Panc1 (cell line): ENCODE measurements around the gene ZBTB33. TPM values are rescaled to one million over a fixed set of nuclear protein-coding genes. Genes with fewer than 3 reads are reported as not detected.

Experiments used
- ATAC-seq: fragments of 200-7000 bp; cut with Tn5 transposase; 2 replicates; pipeline ENCODE4 v1.9.1; 2020; ENCODE audit warnings: mild to moderate bottlenecking, moderate library complexity
- BruUV-seq: library from RNA; stranded (reverse); fragments of 400-500 nt; replicated peaks from 2 replicates; lab custom pipeline; 2021; lab: Mats Ljungman, UMichigan
- CTCF ChIA-PET: fragments of 300-600 bp; sonication (Branson Sonifier 250); formaldehyde crosslinking; loops from one replicate; lab custom pipeline; 2022; ENCODE audit warnings: antibody characterized with exemption; lab: Charles Lee
- POLR2A ChIA-PET: fragments of 300-600 bp; sonication (Branson Sonifier 250); formaldehyde crosslinking; loops from one replicate; lab custom pipeline; 2022; ENCODE audit warnings: antibody characterized with exemption; lab: Charles Lee
- DNase-seq: peaks from one replicate; pipeline ENCODE4 v3.0.0-alpha.2; 2010; ENCODE audit warnings: low read depth, low spot score
- H3K27ac ChIP-seq: 2 replicates; pipeline ENCODE4 v1.5.1; 2011; ENCODE audit warnings: mild to moderate bottlenecking, low read length, inconsistent platforms
- H3K27me3 ChIP-seq: fragments of 200-500 bp; sonication (Bioruptor generic); 2 replicates; pipeline ENCODE4 v1.6.0; 2014; ENCODE audit warnings: low read length, inconsistent platforms; ENCODE audit not compliant: control insufficient read depth, insufficient read depth
- H3K36me3 ChIP-seq: fragments of 200-500 bp; sonication (Bioruptor generic); 2 replicates; pipeline ENCODE4 v1.5.1; 2014; ENCODE audit warnings: inconsistent platforms, mild to moderate bottlenecking, low read length, moderate library complexity; ENCODE audit not compliant: control insufficient read depth, insufficient read depth
- H3K4me1 ChIP-seq: 2 replicates; pipeline ENCODE4 v1.5.1; 2011; ENCODE audit warnings: inconsistent platforms, mild to moderate bottlenecking, low read length, moderate library complexity; ENCODE audit not compliant: control insufficient read depth, insufficient read depth
- H3K4me3 ChIP-seq, 2 experiments: 2 replicates each; pipeline ENCODE4 v1.5.1; 2011 to 2012; ENCODE audit warnings: low read depth in 2 of 2, low read length in 2 of 2, mild to moderate bottlenecking in 2 of 2, inconsistent platforms in 1 of 2, moderate library complexity in 1 of 2
- H3K9me3 ChIP-seq: fragments of 200-500 bp; sonication (Bioruptor generic); 2 replicates; pipeline ENCODE4 v1.5.1; 2014; ENCODE audit warnings: low read depth, mild to moderate bottlenecking, inconsistent platforms, low read length, moderate library complexity; ENCODE audit not compliant: control insufficient read depth, insufficient read depth
- CTCF ChIP-seq: fragments of 450-650 bp; IDR thresholded peaks from 2 replicates; pipeline ENCODE4 v1.5.1; 2017; ENCODE audit warnings: mild to moderate bottlenecking
- POLR2AphosphoS5 ChIP-seq: IDR thresholded peaks from 2 replicates; pipeline ENCODE4 v1.6.1; 2012; ENCODE audit warnings: mild to moderate bottlenecking, low read depth, low read length, moderate library complexity
- REST ChIP-seq, 2 experiments: IDR thresholded peaks; 2 replicates each; pipeline ENCODE4 v1.6.1; 2011 to 2012; ENCODE audit warnings: low read depth in 2 of 2, control low read depth in 1 of 2, low read length in 1 of 2, mild to moderate bottlenecking in 1 of 2, moderate library complexity in 1 of 2; ENCODE audit not compliant: insufficient read depth in 1 of 2
- SIN3A ChIP-seq: IDR thresholded peaks from 2 replicates; pipeline ENCODE4 v1.6.1; 2012; ENCODE audit warnings: low read depth, mild to moderate bottlenecking, low read length, moderate library complexity, borderline replicate concordance; ENCODE audit not compliant: insufficient read depth
- TCF7L2 ChIP-seq: IDR thresholded peaks from 2 replicates; pipeline ENCODE4 v1.6.1; 2011; ENCODE audit warnings: mild to moderate bottlenecking, low read depth, low read length, inconsistent platforms
- in situ Hi-C: cut with HindIII; loops from 2 replicates; pipeline ENCODE4 v1.10.0; 2016; ENCODE audit warnings: low sequenced_read_pairs, low pct_unique_long_range_greater_than_20kb
- intact Hi-C: fragments of 100-400 bp; cut with micrococcal nuclease; formaldehyde crosslinking; loops from one replicate; pipeline ENCODE4 v1.10.0; 2022; ENCODE audit not compliant: unreplicated experiment
- total RNA-seq: library from RNA; stranded (reverse); gene quantifications from one replicate; pipeline ENCODE4 v1.2.1, GENCODE V29; 2021; ENCODE audit not compliant: unreplicated experiment

ZBTB33 gene
- total RNA-seq, 1 experiment from 2014 or later = 21.5 TPM

GRCh38 chrX:120274145-120274544 is 23.5 kb downstream of the ZBTB33 start:
- H3K27ac ChIP-seq = no peak overlapping the region
- ChIA-PET POLR2A (no interaction called here), CTCF (no interaction called here)
- H3K9me3 ChIP-seq = no peaks in the 10 kb centered on the region
- in situ Hi-C loops = no loop called here
- no peak for DNase-seq
- TF ChIP-seq CTCF = no peak
- no peak for TF ChIP-seq TCF7L2
- no peak for TF ChIP-seq SIN3A
- TF ChIP-seq POLR2AphosphoS5 = no peak
- TF ChIP-seq REST (IDR thresholded peaks at IDR 0.05; ENCODE audit: insufficient read depth in 1 of 2, low read depth in 2 of 2, low read length in 1 of 2) = no peak
- no TSS peak for BruUV-seq
- ATAC-seq = no peak
- intact Hi-C loops = no loop called here
- peaks cover 11% of the 10 kb centered on the region for H3K27me3 ChIP-seq
- H3K4me1 ChIP-seq = no peaks in the 10 kb centered on the region
- H3K36me3 ChIP-seq = no peaks in the 10 kb centered on the region
- no peak overlapping the region for H3K4me3 ChIP-seq

GRCh38 chrX:120274958-120275357 is 24.3 kb downstream of the ZBTB33 start:
- ChIA-PET CTCF (interaction anchor here (0.7 kb wide), 1 partner anchor 83 kb away, joined by 5 read pairs; no protein-coding TSS in a partner anchor), POLR2A (interaction anchor here (0.5 to 0.7 kb wide), 2 partner anchors 24 to 132 kb away, joined by 3 to 11 read pairs; partner anchors contain the start of gene ZBTB33)
- no TSS peak for BruUV-seq

More at GRCh38 chrX:120274958-120275357, 24.3 kb downstream of the ZBTB33 start:
- Histone ChIP-seq H3K27me3 (peaks cover 11% of the 10 kb centered on the region), H3K4me3 (no peak overlapping the region), H3K27ac (no peak overlapping the region), H3K4me1 (no peaks in the 10 kb centered on the region), H3K9me3 (no peaks in the 10 kb centered on the region), H3K36me3 (no peaks in the 10 kb centered on the region)
- ATAC-seq (no peak), DNase-seq (no peak)
- intact Hi-C loops (no loop called here), in situ Hi-C loops (no loop called here)
- TF ChIP-seq CTCF (no peak), POLR2AphosphoS5 (no peak), SIN3A (no peak), TCF7L2 (no peak), REST (IDR thresholded peaks at IDR 0.05; ENCODE audit: insufficient read depth in 1 of 2, low read depth in 2 of 2, low read length in 1 of 2) (no peak)
